Measurements from ENCODE around the gene CETP.

CETP gene

DNA sequence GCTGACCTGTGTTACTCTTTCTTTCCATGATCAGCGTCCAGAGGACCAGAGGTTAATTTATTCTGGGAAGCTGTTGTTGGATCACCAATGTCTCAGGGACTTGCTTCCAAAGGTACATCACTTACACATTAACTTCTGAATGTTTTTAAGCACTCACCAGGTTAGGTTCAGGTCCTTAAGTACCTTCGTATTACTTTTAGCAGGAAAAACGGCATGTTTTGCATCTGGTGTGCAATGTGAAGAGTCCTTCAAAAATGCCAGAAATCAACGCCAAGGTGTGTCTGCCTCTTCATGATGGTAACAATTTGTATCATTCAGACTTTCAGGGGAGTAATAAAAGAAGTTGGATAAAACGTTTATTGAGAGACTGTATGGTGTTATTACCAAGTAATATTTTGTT, 26.5 kb upstream of the CETP start:
- DNase-seq, result no peak

GRCh38 chr16:56936491-56936890, 25.3 kb upstream of the CETP start:
- no peak for DNase-seq

DNA sequence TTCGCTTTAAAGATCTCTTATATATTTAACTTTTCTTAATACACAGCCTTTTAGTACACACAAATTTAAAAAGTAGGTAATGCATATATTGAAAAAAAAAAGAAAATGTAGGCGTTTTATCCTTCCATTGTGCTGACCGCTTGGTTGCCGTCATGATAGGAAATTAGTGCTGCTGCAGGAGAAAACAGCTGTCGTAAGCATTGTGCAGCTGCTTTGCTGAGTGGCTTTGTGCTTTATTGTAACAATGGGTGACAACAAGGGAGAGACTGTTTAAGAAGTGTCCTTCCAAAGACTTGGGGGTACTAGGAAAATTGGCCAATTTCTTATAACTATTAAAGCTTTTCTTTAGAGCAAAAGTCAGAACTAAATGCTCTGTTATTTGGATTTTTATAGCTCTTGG, 24.8 kb upstream of the CETP start:
- no peak for DNase-seq

- DNase-seq, result peak; percentile 45 to 59
Observed at GRCh38 chr16:56938664-56939513, 22.9 kb upstream of the CETP start.

DNA sequence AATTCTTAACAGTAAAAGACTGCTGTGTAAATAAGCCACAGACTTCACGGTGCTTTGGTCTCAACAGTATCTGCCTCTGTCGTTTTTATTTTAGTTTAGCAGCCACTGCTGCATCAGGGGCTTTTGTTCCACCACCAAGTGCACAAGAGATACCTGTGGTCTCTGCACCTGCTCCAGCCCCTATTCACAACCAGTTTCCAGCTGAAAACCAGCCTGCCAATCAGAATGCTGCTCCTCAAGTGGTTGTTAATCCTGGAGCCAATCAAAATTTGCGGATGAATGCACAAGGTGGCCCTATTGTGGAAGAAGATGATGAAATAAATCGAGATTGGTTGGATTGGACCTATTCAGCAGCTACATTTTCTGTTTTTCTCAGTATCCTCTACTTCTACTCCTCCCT, 21.9 kb upstream of the CETP start:
- DNase-seq, result no peak

DNA sequence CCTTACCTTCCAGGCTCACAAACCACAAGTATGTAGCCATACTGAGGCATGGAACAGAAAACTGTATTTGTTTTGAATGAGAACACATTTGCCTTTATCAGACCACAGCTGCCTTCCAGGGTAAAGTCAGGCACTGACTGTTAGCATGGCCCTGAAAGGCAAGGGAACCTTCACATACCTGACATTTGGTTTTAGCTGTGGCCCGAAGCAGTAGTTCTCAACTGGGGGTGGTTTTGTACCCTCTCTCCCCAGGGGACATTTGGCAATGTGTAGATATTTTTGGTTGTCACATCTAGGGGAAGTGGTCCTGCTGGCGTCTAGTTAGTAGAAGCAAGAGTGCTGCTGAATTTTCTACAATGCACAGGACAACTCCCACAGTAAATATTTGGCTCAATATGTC, 20.7 kb upstream of the CETP start:
- no peak for DNase-seq

DNA sequence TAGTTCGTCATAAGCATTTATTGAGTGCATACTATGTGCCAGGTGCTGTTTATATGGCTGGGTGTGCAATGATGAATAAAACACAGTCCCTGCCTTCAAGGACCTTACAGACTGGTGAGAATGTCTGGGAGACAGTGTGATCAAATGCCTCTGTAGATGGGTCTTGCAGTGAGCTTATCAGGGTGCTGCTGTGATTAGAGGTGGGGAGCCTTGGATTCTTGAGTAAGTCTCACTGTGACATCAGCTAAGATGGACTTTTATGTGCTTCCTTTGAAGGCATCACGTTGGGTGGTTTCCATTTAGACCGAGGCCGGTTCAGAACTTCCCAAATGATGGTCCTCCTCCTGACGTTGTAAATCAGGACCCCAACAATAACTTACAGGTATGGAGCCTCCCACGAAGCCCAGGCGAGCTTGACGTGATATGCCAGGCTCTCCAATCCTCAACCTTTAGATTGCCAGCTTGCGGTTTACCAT, 19.9 kb upstream of the CETP start:
- no peak for DNase-seq

DNA sequence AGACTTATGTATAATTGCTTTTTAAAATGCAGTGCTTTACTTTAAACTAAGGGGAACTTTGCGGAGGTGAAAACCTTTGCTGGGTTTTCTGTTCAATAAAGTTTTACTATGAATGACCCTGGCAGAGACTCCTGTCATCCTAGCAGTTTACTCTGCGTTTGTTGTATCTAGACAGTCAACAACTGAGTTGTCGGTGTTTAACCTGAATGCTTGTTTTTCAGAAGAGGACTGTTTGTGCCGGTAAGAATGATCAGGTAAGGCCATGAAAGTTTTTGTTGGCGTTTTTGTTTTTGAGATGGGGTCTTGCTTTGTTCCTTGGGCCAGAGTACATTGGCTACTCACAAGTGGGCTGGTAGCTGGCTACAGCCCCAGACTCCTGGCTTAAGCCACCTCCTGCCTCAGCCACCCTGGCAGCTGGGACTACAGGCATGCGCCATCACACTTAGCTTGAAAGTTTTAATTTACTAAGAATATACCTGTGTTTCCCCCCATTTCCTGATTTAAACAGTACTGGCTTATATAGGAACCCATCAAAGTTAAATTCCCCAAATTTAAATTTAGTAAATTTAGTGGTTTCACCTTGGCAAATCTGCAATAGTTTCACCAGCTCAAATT, 17.9 kb upstream of the CETP start:
- no peak for DNase-seq

DNA sequence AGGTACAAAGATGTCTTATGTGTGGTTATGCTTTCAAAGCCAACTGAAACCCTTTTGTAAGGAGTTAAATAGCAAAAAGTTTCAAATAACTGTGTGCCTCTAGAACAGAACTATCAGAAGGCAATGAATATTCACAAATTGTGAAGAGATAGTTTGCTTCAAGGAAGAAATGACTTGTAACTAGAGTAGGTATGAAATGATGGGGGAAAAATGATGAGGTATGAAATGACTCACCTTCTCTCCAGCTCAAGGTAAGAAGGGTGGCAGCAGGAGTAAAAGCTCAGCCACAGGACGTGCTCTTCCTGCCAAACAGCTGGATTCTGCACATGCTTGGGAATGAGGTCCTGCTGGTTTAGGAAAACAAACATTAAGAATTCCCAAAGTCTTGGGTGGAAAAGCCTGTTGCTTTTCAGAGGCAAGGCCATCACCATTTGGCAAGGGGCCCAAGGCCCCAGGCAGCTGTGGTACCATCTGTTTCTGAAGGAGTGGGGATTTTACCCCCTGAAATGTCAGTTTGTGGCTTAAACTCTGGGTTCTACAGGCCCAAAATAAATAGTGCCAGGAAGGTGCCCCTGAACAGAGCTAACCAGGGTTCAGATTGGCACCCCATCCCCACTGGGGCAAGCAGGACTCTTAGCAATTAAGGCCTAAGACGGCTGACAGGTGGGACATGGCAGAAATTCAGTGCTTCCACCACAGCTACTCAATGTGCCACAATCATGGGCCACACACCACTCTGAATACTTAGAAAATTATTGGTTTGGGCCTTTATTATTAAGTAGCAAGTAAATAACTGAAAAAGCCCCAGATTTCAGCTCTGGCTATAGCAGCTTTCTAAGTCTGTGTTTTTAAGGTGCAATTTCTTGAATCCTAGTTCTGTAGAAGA, 16.6 kb upstream of the CETP start:
- DNase-seq, result peak; percentile 44 to 48

DNA sequence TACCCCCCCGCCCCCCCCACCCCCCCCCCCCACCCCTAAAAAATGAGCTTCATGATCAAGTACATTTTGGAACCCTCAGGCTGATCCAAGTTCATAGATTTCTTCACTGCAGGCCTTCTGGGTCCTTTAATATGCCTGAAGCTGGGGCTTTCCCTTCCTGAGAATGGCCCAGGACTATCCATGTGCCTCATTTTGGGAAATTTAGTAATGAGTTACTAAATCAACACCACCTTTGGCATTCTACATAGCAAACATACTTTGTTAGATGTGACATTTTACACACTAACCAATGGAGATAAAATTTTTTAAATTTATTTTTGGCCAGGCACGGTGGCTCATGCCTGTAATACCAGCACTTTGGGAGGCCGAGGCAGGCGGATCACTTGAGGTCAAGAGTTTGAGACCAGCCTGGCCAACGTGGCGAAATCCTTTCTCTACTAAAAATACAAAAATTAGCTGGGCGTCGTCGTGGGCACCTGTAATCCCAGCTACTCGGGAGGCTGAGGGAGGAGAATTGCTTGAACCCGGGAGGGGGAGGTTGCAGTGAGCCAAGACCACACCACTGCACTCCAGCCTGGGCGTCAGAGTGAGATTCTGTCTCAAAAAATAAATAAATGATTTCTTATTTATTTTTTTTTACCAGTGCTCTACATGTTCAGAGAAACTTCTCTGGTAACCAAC, 15.8 kb upstream of the CETP start:
- DNase-seq, result no peak

DNA sequence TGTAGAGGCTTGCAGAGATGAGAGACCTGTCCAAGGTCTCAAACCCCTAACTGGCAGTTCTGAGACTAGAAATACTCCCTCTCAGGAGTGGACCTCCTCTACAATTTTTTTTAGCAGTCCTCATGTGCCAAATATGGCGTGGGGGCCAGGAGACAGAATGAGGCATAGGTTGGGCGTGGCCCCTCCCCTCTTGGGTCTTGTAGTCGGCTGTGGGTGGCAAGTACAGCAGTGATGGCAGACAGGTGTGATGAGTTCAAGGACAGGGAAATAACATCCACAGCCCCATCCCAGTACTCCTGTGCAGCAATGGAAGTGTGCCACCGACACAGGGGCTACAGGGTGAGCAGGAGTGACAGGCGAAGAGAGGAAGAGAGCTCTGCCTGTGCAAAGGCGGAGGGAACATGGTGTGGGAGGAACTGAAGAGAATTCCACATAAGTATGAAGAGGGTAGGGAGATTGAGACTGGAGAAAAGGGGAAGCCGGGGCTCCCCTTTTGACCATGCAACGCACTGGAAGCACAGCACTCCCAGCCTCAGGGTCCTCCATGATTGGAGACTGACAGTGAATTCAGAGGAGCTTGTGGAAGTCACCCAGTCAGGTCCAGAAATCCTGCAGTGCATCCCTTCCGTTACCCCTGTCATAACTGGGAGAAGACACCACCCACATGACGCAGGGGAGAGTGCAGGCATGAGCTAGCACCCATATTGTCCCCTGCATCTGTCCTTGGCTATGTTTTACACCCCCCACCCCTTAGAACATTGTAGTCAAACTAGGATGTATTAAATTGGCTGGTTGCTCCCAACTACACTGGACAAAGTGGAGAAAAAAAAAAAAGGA, 14.8 kb upstream of the CETP start:
- no peak for DNase-seq

DNA sequence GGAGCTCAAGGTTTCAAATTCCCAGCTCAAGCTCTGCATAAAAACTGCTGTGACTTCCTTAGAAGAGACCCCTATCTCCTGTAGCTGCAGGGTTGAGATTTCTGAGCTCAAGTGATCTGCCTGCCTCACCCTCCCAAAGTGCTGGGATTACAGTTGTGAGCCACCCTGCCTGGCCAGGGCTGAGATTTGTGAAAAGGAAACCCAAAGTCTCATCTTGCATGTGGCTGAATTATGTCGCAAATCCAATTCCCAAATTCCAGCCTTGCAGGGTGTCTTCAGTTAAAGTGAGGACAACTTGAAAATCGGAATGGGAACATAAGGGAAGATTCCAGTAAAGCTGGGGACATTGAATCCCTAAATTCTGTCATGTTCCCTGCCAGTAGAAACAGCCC, 14.2 kb upstream of the CETP start:
- DNase-seq, result no peak

GRCh38 chr16:56948234-56948633, 13.5 kb upstream of the CETP start:
- DNase-seq, result no peak

GRCh38 chr16:56950051-56950450, 11.7 kb upstream of the CETP start:
- no peak for DNase-seq

GRCh38 chr16:56950455-56950854, 11.3 kb upstream of the CETP start:
- DNase-seq, result no peak

- peak; percentile 67 to 70 for DNase-seq
Observed at GRCh38 chr16:56950881-56951771, 10.6 kb upstream of the CETP start.

GRCh38 chr16:56953006-56953405, 8.7 kb upstream of the CETP start:
- DNase-seq, result no peak

DNA sequence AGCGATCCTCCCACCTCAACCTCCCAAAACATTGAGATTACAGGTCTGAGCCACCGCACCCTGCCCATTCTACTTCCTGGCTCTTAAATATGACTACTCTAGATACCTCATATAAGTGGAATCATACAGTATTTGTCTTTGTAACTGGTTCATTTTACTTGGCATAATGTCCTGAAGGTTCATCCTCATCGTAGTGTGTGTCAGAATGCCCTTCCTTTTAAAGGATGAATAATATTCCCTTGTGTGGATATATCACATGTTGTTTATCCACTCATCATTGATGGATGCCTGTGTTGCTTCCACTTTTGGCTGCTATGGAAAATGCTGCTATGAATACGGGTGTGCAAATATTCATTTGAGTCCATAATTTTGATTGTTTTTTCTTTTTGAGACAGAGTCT, 5.7 kb upstream of the CETP start:
- DNase-seq, result no peak

GRCh38 chr16:56956756-56957155, 5.0 kb upstream of the CETP start:
- DNase-seq, result no peak

DNA sequence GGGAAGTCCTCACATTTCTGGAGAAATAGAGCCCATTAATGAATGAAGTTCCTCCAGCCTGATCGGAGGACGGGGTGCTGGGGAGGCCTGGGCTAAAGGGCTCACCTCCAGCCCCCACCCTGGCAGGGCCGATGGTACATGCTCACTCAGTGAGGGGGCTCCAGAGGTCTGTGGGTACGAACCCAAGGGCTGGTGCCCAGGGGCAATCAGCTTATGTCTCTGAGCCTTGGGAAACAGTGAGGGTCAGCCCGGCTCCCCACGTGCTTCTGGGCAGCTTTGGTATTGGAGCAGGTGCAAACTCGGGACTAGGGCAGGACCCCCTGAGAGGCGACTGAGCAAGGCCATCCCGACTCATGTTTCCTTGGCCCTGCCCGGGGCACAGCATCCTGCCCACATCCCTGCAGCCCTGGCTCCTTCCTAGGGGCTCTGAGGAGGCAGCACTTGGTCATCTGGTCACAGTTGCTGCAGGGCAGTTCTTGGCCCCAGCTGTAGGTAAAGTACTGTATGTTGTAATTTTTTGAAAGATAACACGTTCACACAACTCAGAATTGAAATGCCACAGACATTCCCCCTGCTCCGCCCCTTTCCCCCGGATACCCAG, 969 bp upstream of the CETP start:
- no peak for DNase-seq

Measured in stimulated activated CD4-positive, alpha-beta T cell treated with anti-CD3 and anti-CD28 coated beads, Interleukin-2, amount 100 ng/mL, for 24 hours (primary cell).